MM.1S (cell line): ENCODE measurements around the gene NIPBL.

Source experiments
- DNase-seq: peaks from one replicate; pipeline ENCODE4 v3.0.0-alpha.2; 2015
- H2AFZ ChIP-seq: fragments of 300-600 bp; sonication (generic); 2 replicates; pipeline ENCODE4 v1.6.0; 2016; ENCODE audit warnings: antibody characterized with exemption, low read length
- H3F3A ChIP-seq: fragments of 300-600 bp; sonication (generic); 2 replicates; pipeline ENCODE4 v1.6.1; 2016; ENCODE audit warnings: mild to moderate bottlenecking, antibody characterized with exemption, low read length, moderate library complexity, mixed read lengths; ENCODE audit not compliant: insufficient read depth
- H3K27ac ChIP-seq: fragments of 300-600 bp; sonication (generic); 2 replicates; pipeline ENCODE4 v1.5.1; 2016; ENCODE audit warnings: mild to moderate bottlenecking, low read length
- H3K27me3 ChIP-seq: fragments of 300-600 bp; sonication (generic); replicated peaks from 2 replicates; pipeline ENCODE4 v1.6.0; 2016; ENCODE audit warnings: low read length; ENCODE audit not compliant: insufficient read depth
- H3K36me3 ChIP-seq: fragments of 300-600 bp; sonication (generic); replicated peaks from 2 replicates; pipeline ENCODE4 v1.6.1; 2016; ENCODE audit warnings: mild to moderate bottlenecking, low read length, mixed read lengths; ENCODE audit not compliant: insufficient read depth
- H3K4me1 ChIP-seq: fragments of 300-600 bp; sonication (generic); 2 replicates; pipeline ENCODE4 v1.6.1; 2016; ENCODE audit warnings: low read length, mixed read lengths
- H3K4me2 ChIP-seq: fragments of 300-600 bp; sonication (generic); 2 replicates; pipeline ENCODE4 v1.6.0; 2016; ENCODE audit warnings: low read depth, low read length
- H3K4me3 ChIP-seq: fragments of 300-600 bp; sonication (generic); 2 replicates; pipeline ENCODE4 v1.5.1; 2016; ENCODE audit warnings: low read length, mixed read lengths
- H3K79me2 ChIP-seq: fragments of 300-600 bp; sonication (generic); 2 replicates; pipeline ENCODE4 v1.6.1; 2016; ENCODE audit warnings: mixed run types, low read length, mixed read lengths
- H3K9ac ChIP-seq: fragments of 300-600 bp; sonication (generic); 2 replicates; pipeline ENCODE4 v1.6.1; 2016; ENCODE audit warnings: low read length, mixed read lengths
- H3K9me2 ChIP-seq: fragments of 300-600 bp; sonication (generic); replicated peaks from 2 replicates; pipeline ENCODE4 v1.6.1; 2016; ENCODE audit warnings: mild to moderate bottlenecking, low read length, mixed read lengths; ENCODE audit not compliant: insufficient read depth
- H3K9me3 ChIP-seq: fragments of 300-600 bp; sonication (generic); replicated peaks from 2 replicates; pipeline ENCODE4 v1.6.1; 2016; ENCODE audit warnings: mild to moderate bottlenecking, low read length, mixed read lengths; ENCODE audit not compliant: insufficient read depth
- H4K20me1 ChIP-seq: fragments of 300-600 bp; sonication (generic); 2 replicates; pipeline ENCODE4 v1.6.1; 2016; ENCODE audit warnings: mild to moderate bottlenecking, low read length, moderate library complexity, mixed read lengths; ENCODE audit not compliant: insufficient read depth
- CTCF ChIP-seq: fragments of 300-600 bp; sonication (generic); IDR thresholded peaks from 2 replicates; pipeline ENCODE4 v1.5.1; 2016; ENCODE audit warnings: antibody characterized with exemption, low read length, mixed read lengths
- EZH2 ChIP-seq: fragments of 300-600 bp; sonication (generic); optimal IDR thresholded peaks from 2 replicates; pipeline ENCODE3; 2017; ENCODE audit warnings: low read depth, mild to moderate bottlenecking, antibody characterized with exemption, low read length, mixed read lengths
- EZH2phosphoT487 ChIP-seq: fragments of 300-600 bp; sonication (generic); IDR thresholded peaks from 2 replicates; pipeline ENCODE4 v1.6.1; 2018; ENCODE audit warnings: antibody characterized with exemption, low read length

NIPBL gene

GRCh38 chr5:37109338-37109737, 232.8 kb downstream of the NIPBL start:
- no peak overlapping the region for H3K27ac ChIP-seq
- H3K36me3 ChIP-seq, result no peaks in the 10 kb centered on the region

GRCh38 chr5:37110135-37110534, 233.6 kb downstream of the NIPBL start:
- Histone ChIP-seq H3K79me2 (no peaks in the 10 kb centered on the region), H3K9me3 (no peaks in the 10 kb centered on the region), H3K27me3 (no peaks in the 10 kb centered on the region; the same call in 1 of the 2 replicates), H3K4me2 (no peak overlapping the region), H3K27ac (no peak overlapping the region), H3K36me3 (no peaks in the 10 kb centered on the region), H4K20me1 (no peaks in the 10 kb centered on the region), H3F3A (peaks cover 18% of the 10 kb centered on the region), H3K9ac (no peak overlapping the region), H3K4me1 (peaks cover 17% of the 10 kb centered on the region), H2AFZ (no peak overlapping the region), H3K9me2 (no peaks in the 10 kb centered on the region), H3K4me3 (no peak overlapping the region)
- TF ChIP-seq CTCF (no peak), EZH2 (no peak), EZH2phosphoT487 (no peak)
- no peak for DNase-seq

More at GRCh38 chr5:37109338-37109737, 232.8 kb downstream of the NIPBL start:
- Histone ChIP-seq H3K4me3 (no peak overlapping the region), H3F3A (peaks cover 18% of the 10 kb centered on the region), H3K4me2 (no peak overlapping the region), H3K4me1 (peaks cover 17% of the 10 kb centered on the region), H2AFZ (no peak overlapping the region), H3K9me2 (no peaks in the 10 kb centered on the region), H3K9ac (no peak overlapping the region), H3K79me2 (no peaks in the 10 kb centered on the region), H3K27me3 (no peaks in the 10 kb centered on the region; the same call in 1 of the 2 replicates), H4K20me1 (no peaks in the 10 kb centered on the region), H3K9me3 (no peaks in the 10 kb centered on the region)
- no peak for DNase-seq
- TF ChIP-seq EZH2phosphoT487 (no peak), EZH2 (no peak), CTCF (no peak)

DNA sequence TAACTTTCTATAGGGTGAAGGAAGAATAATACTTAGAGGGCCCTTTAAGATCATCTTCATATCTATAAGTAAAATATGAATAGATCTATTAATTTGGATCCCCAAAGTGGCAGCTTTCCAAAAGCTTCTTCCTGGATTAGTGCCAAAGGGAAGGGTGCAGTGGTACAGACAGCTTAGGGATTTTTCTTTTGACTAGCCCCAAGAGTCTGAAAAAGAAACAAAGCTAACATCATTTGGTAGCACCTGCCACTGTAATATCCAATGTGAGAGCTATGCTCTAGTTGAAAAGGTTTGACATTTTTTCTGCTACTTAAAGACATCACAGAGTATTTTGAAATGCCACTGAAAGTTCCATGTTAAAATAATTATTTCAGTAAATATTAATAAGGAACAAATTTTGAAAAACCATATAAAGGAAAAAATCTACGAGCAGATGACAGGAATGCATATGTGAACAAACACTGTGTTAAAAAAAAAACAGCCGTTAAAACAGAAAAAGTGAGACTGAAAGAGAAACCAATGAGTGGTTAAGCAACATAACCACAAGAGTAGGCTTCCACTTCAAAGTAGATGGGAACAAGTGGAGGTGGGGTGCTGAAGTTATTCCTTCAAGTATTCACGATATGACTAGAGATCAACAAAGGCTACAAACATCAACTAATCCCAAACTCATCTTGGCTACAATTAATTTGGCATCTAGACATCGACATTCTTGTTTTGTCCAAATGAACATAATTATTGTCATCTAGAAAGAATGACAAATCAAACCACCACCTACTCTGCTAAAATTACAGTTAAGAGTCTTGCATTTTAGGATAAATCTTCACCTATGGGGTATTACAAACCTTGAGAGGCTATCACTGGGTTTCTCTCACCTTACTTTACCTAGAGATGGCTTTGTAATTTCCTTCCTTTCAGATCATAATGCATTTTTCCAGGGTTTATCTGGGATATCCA, 235.1 kb downstream of the NIPBL start:
- peaks cover 17% of the 10 kb centered on the region for H3K4me1 ChIP-seq
- H3K79me2 ChIP-seq, result no peaks in the 10 kb centered on the region
- H3F3A ChIP-seq, result peaks cover 18% of the 10 kb centered on the region
- peak overlapping the region; percentile 4; the same call in 1 of the 2 replicates for H3K4me3 ChIP-seq
- H3K9me3 ChIP-seq, result no peaks in the 10 kb centered on the region
- peak; percentile 81 for DNase-seq
- TF ChIP-seq CTCF (no peak), EZH2phosphoT487 (no peak), EZH2 (no peak)
- H2AFZ ChIP-seq, result no peak overlapping the region
- H3K9ac ChIP-seq, result no peak overlapping the region
- no peaks in the 10 kb centered on the region for H3K36me3 ChIP-seq
- no peaks in the 10 kb centered on the region for H3K9me2 ChIP-seq
- H3K27ac ChIP-seq, result peak overlapping the region; percentile 46; the same call in 1 of the 2 replicates
- H3K4me2 ChIP-seq, result peak overlapping the region; percentile 54
- no peaks in the 10 kb centered on the region; the same call in 1 of the 2 replicates for H3K27me3 ChIP-seq
- no peaks in the 10 kb centered on the region for H4K20me1 ChIP-seq
